Activated CD8-positive, alpha-beta T cell treated with anti-CD3 and anti-CD28 coated beads for 36 hours (primary cell): ENCODE results near the gene NCCRP1. TPM values are rescaled to one million over a fixed set of nuclear protein-coding genes. Genes with fewer than 3 reads are reported as not detected.
"Not testable (repeated sequence)": the region's sequence is repeated elsewhere in the genome, so short reads cannot be mapped to it uniquely, and the experiment has no call there.

Source experiments
- ATAC-seq: fragments of 200-7000 bp; cut with Tn5 transposase; one replicate; pipeline ENCODE4 v1.10.0; 2021; ENCODE audit warnings: mild to moderate bottlenecking, moderate library complexity
- CTCF ChIA-PET: fragments of 350-600 bp; sonication (Branson Sonifier 250); formaldehyde crosslinking; loops from one replicate; lab custom pipeline; 2021; ENCODE audit warnings: antibody characterized with exemption; lab: Charles Lee
- POLR2A ChIA-PET: fragments of 350-600 bp; sonication (Branson Sonifier 250); formaldehyde crosslinking; loops from one replicate; lab custom pipeline; 2021; ENCODE audit warnings: antibody characterized with exemption; lab: Charles Lee
- DNase-seq: peaks from one replicate; pipeline ENCODE4 v3.0.0-alpha.2; 2020
- H3K27ac Mint-ChIP-seq: one replicate; pipeline ENCODE4 v1.8.0; 2021; ENCODE audit warnings: mild to moderate bottlenecking, mixed read lengths
- H3K27me3 Mint-ChIP-seq: one replicate; pipeline ENCODE4 v1.8.0; 2021; ENCODE audit warnings: mixed read lengths
- H3K36me3 Mint-ChIP-seq: one replicate; pipeline ENCODE4 v1.8.0; 2021; ENCODE audit warnings: low read depth, mixed read lengths
- H3K4me1 Mint-ChIP-seq: one replicate; pipeline ENCODE4 v1.8.0; 2021; ENCODE audit warnings: low read depth, mixed read lengths
- H3K4me3 Mint-ChIP-seq: one replicate; pipeline ENCODE4 v1.8.0; 2021; ENCODE audit warnings: mild to moderate bottlenecking, moderate library complexity, mixed read lengths
- H3K9me3 Mint-ChIP-seq: one replicate; pipeline ENCODE4 v1.8.0; 2021; ENCODE audit warnings: mixed read lengths
- CTCF ChIP-seq: fragments of 200-600 bp; IDR thresholded peaks from one replicate; pipeline ENCODE4 v1.8.0; 2022; ENCODE audit warnings: antibody characterized with exemption, mild to moderate bottlenecking
- intact Hi-C: fragments of 100-400 bp; cut with micrococcal nuclease; formaldehyde crosslinking; loops from one replicate; pipeline ENCODE4 v1.10.0; 2022
- total RNA-seq, 2 experiments: library from RNA; stranded (reverse); gene quantifications; one replicate each; pipeline ENCODE4 v1.2.3, GENCODE V29; 2021

The NCCRP1 gene
- total RNA-seq, 2 experiments from 2014 or later = not detected

- H3K9me3 Mint-ChIP-seq = no peaks in the 10 kb centered on the region
- peak; percentile 69 for ATAC-seq
- ChIA-PET CTCF (no interaction called here), POLR2A (interaction anchor here (0.7 to 2.1 kb wide), 5 partner anchors 10 to 470 kb away, joined by 3 to 5 read pairs (median 3); partner anchors contain the start of genes GMFG and RPS16)
- DNase-seq = peak; percentile 65
- no peak for TF ChIP-seq CTCF
- H3K27me3 Mint-ChIP-seq = no peaks in the 10 kb centered on the region
- no peaks in the 10 kb centered on the region for H3K36me3 Mint-ChIP-seq
- peaks cover 29% of the 10 kb centered on the region for H3K4me1 Mint-ChIP-seq
- H3K27ac Mint-ChIP-seq = peak overlapping the region; percentile 85
- peak overlapping the region; percentile 68 for H3K4me3 Mint-ChIP-seq
- intact Hi-C loops = no loop called here
These were observed 40.7 kb downstream of the NCCRP1 start for GRCh38 chr19:39237200-39238184.

- DNase-seq (no peak), ATAC-seq (no peak)
- Mint-ChIP-seq H3K4me1 (peaks cover 29% of the 10 kb centered on the region), H3K9me3 (no peaks in the 10 kb centered on the region), H3K36me3 (no peaks in the 10 kb centered on the region), H3K4me3 (peak overlapping the region; percentile 68), H3K27me3 (no peaks in the 10 kb centered on the region), H3K27ac (peak overlapping the region; percentile 85)
- ChIA-PET POLR2A (interaction anchor here (0.7 to 2.1 kb wide), 6 partner anchors 9 to 469 kb away, joined by 3 to 5 read pairs (median 3); partner anchors contain the start of genes GMFG and RPS16), CTCF (interaction anchor here (1.0 kb wide), 1 partner anchor 89 kb away, joined by 3 read pairs; no protein-coding TSS in a partner anchor)
- intact Hi-C loops = no loop called here
- TF ChIP-seq CTCF = no peak
These were observed 41.4 kb downstream of the NCCRP1 start for GRCh38 chr19:39238209-39238608.

- POLR2A ChIA-PET = interaction anchor here (0.9 to 2.1 kb wide), 2 partner anchors 22 to 97 kb away, joined by 3 to 5 read pairs; partner anchors contain the start of gene GMFG
- ATAC-seq (no peak), DNase-seq (no peak)
- Mint-ChIP-seq H3K36me3 (no peaks in the 10 kb centered on the region), H3K9me3 (no peaks in the 10 kb centered on the region), H3K4me1 (peaks cover 29% of the 10 kb centered on the region), H3K4me3 (no peak overlapping the region), H3K27ac (no peak overlapping the region), H3K27me3 (no peaks in the 10 kb centered on the region)
- intact Hi-C loops = no loop called here
- CTCF ChIA-PET = interaction anchor here (1.0 kb wide), 1 partner anchor 89 kb away, joined by 3 read pairs; no protein-coding TSS in a partner anchor
- no peak for TF ChIP-seq CTCF
These were observed 42.2 kb downstream of the NCCRP1 start for GRCh38 chr19:39238944-39239343.

GRCh38 chr19:39240421-39240820 lies 43.7 kb downstream of the NCCRP1 start:
- ChIA-PET CTCF (no interaction called here), POLR2A (no interaction called here)
- DNase-seq = no peak
- TF ChIP-seq CTCF = no peak
- Mint-ChIP-seq H3K4me1 (peaks cover 29% of the 10 kb centered on the region), H3K27me3 (no peaks in the 10 kb centered on the region), H3K27ac (no peak overlapping the region), H3K4me3 (no peak overlapping the region), H3K9me3 (no peaks in the 10 kb centered on the region), H3K36me3 (no peaks in the 10 kb centered on the region)
- no peak for ATAC-seq
- intact Hi-C loops = no loop called here

- H3K9me3 Mint-ChIP-seq, H3K4me3 Mint-ChIP-seq, H3K4me1 Mint-ChIP-seq, H3K27ac Mint-ChIP-seq, H3K27me3 Mint-ChIP-seq, ATAC-seq, CTCF ChIA-PET, DNase-seq, H3K36me3 Mint-ChIP-seq, POLR2A ChIA-PET, intact Hi-C loops: not testable (repeated sequence)
These were observed 47.0 kb downstream of the NCCRP1 start for GRCh38 chr19:39243741-39244140.

GRCh38 chr19:39244410-39245100 lies 47.8 kb downstream of the NCCRP1 start, which contains the start of gene IFNL3:
TSS of gene IFNL3 (minus strand) at chr19:39245006. CDS start at chr19:39244967, 39 bp downstream.
- H3K4me3 Mint-ChIP-seq, ATAC-seq, DNase-seq, H3K27ac Mint-ChIP-seq, CTCF ChIA-PET, H3K27me3 Mint-ChIP-seq, H3K4me1 Mint-ChIP-seq, H3K36me3 Mint-ChIP-seq, intact Hi-C loops, POLR2A ChIA-PET, H3K9me3 Mint-ChIP-seq: not testable (repeated sequence)

- CTCF ChIA-PET, H3K27ac Mint-ChIP-seq, H3K27me3 Mint-ChIP-seq, H3K36me3 Mint-ChIP-seq, H3K4me3 Mint-ChIP-seq, POLR2A ChIA-PET, DNase-seq, intact Hi-C loops, H3K9me3 Mint-ChIP-seq, H3K4me1 Mint-ChIP-seq: not testable (repeated sequence)
- ATAC-seq = peak; percentile 63
These were observed 48.4 kb downstream of the NCCRP1 start for GRCh38 chr19:39245166-39245565.
